H1 (cell line): ENCODE results near the gene ENTPD6.

ENCODE experiments used
- EP300 ChIP-seq, 2 experiments: IDR thresholded peaks; 1 replicate in 1 of 2; 2 replicates in 1 of 2; pipeline ENCODE4 v1.6.1; 2011 to 2012; ENCODE audit warnings: low read depth in 2 of 2, low read length in 2 of 2, mild to moderate bottlenecking in 2 of 2, borderline replicate concordance in 1 of 2, inconsistent platforms in 1 of 2, moderate library complexity in 1 of 2
- POLR2AphosphoS5 ChIP-seq: IDR thresholded peaks from 2 replicates; pipeline ENCODE4 v1.6.1; 2011; ENCODE audit warnings: low read depth, low read length

GRCh38 chr20:25165128-25165527 is 30.4 kb upstream of the ENTPD6 start:
- no peak for TF ChIP-seq POLR2AphosphoS5
- no peak for TF ChIP-seq EP300 (IDR thresholded peaks at IDR 0.05; ENCODE audit: borderline replicate concordance in 1 of 2, low read depth in 2 of 2, low read length in 2 of 2)
